Anterior cingulate cortex (tissue), 58 donors: ENCODE measurements around the gene IL37.

ENCODE experiments used
- DNase-seq, 58 donors: peaks; one replicate each; lab custom pipeline; 2025; lab: John Stamatoyannopoulos, UW

IL37 gene

GRCh38 chr2:112954364-112954763, 43.4 kb downstream of the IL37 start:
- DNase-seq, result no peak

GRCh38 chr2:112957511-112957910, 46.5 kb downstream of the IL37 start:
- DNase-seq, result no peak

- peak in 8 of 58 donors; percentile 1 to 29 (median 5) for DNase-seq
Observed at GRCh38 chr2:112958428-112959108, 47.6 kb downstream of the IL37 start.

- DNase-seq, result no peak
Observed at GRCh38 chr2:112959109-112959812, 48.3 kb downstream of the IL37 start.

- no peak for DNase-seq
Observed at GRCh38 chr2:112960230-112960825, 49.4 kb downstream of the IL37 start.

GRCh38 chr2:112962308-112963175, 51.6 kb downstream of the IL37 start:
- DNase-seq, result no peak

- no peak for DNase-seq
Observed at GRCh38 chr2:112967023-112967422, 56.1 kb downstream of the IL37 start.
